ENCODE measurements around the gene STK38.

Gene STK38

DNA sequence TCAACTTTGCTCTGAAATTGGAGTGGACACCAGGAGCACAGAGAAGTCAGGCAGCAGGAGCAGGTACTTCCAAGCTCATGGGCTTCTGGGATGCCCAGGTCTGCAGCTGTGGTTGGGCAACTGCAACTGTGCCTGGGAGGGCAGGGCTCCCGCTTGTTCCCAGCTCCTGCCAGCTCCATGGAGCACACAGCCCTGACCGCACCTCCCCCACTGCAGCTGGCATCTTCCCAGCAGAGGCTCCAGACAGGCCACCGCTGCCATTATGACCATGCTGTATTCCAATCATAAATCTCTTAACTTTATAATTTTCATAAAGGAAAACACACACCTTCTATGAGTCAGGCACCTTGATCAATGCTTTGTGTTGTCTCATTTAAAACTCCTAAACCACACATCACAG lies 36.9 kb downstream of the STK38 start:
- Histone ChIP-seq H3K4me2 (no peak overlapping the region), H3K4me3 (no peak overlapping the region), H3K4me1 (no peaks in the 10 kb centered on the region), H4K20me1 (peaks cover 42% of the 10 kb centered on the region), H3K9me3 (no peaks in the 10 kb centered on the region; the same call in 1 of the 2 replicates), H3K27ac (no peak overlapping the region), H3K9ac (no peak overlapping the region), H3K36me3 (peaks cover 100% of the 10 kb centered on the region), H3K27me3 (no peaks in the 10 kb centered on the region)
- TF ChIP-seq Cebpa-rat (IDR thresholded peaks at IDR 0.05) = no peak

- no peak overlapping the region for H3K9ac ChIP-seq
- H3K36me3 ChIP-seq = peaks cover 100% of the 10 kb centered on the region
- TF ChIP-seq Cebpa-rat (IDR thresholded peaks at IDR 0.05) = no peak
Measured at GRCh38 chr6:36508532-36508931, 38.7 kb downstream of the STK38 start.

DNA sequence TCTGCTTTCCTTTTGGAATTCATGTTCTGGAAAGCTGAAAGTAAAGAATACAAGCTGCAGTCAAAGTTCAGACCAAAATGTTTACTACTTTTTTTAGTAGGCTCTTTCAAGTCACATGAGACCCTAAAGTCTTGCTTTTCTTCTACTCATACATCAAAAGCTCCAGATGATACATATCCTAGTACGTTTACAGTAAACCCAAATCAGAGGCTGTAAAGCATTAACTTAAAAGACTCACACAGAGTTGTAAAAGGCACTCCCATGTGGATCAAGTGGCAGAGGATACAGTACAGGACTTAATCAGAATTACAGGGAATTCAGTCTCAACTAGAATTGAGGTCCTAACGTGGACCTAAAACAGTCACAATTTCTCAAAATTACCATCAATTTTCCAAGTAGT lies 40.7 kb downstream of the STK38 start:
- no peaks in the 10 kb centered on the region for H3K27me3 ChIP-seq
- H3K36me3 ChIP-seq = peaks cover 99% of the 10 kb centered on the region
- no peak overlapping the region for H3K4me3 ChIP-seq
- no peak overlapping the region for H3K27ac ChIP-seq
- no peak overlapping the region for H3K4me2 ChIP-seq
- H4K20me1 ChIP-seq = peaks cover 63% of the 10 kb centered on the region
- no peak overlapping the region for H3K9ac ChIP-seq
- TF ChIP-seq Cebpa-rat (IDR thresholded peaks at IDR 0.05) = no peak
- no peaks in the 10 kb centered on the region; the same call in 1 of the 2 replicates for H3K9me3 ChIP-seq
- H3K4me1 ChIP-seq = no peaks in the 10 kb centered on the region

More at GRCh38 chr6:36508532-36508931, 38.7 kb downstream of the STK38 start:
- Histone ChIP-seq H4K20me1 (peaks cover 45% of the 10 kb centered on the region), H3K27me3 (no peaks in the 10 kb centered on the region), H3K4me1 (no peaks in the 10 kb centered on the region), H3K4me2 (no peak overlapping the region), H3K4me3 (no peak overlapping the region), H3K9me3 (no peaks in the 10 kb centered on the region; the same call in 1 of the 2 replicates), H3K27ac (no peak overlapping the region)

DNA sequence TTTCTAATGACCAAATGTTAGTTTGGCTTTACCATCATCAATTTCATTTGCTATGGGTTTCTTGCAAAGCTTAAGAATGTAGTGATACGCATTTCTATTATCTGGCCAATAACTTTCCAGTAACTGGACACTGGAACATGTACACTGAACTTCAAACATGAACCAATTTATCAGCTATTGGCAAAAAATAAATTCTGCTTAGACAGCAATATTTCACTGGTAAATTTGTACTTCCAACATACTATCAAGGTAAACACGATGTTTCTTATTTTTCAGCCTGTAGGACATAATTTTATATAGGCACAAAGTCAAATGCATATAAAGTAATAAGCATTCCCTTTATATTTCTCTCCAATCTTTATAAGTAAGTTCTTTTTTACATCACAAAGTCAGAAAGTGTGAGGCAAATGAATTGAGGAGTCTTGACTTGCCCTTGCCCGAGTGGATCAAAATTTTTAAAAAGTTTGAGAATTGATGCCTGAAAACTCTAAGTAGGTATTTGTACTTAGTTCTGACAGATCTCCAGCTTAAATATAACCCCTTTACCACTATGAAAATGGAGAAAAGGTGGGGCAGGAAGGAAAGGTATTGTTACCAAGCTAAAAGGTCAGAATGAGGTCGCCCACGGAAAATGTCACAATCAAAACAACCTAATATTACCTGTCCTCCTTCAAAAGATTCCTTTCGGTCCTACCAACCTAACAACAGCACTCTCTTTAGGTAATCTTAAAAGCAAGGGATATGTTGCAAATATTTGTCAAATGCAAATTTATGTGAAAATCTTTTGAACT lies 41.3 kb downstream of the STK38 start:
- Histone ChIP-seq H3K4me3 (no peak overlapping the region), H3K9ac (no peak overlapping the region), H3K27me3 (no peaks in the 10 kb centered on the region), H3K9me3 (no peaks in the 10 kb centered on the region; the same call in 1 of the 2 replicates), H3K4me1 (no peaks in the 10 kb centered on the region), H4K20me1 (peaks cover 69% of the 10 kb centered on the region), H3K36me3 (peaks cover 99% of the 10 kb centered on the region), H3K27ac (no peak overlapping the region), H3K4me2 (no peak overlapping the region)
- TF ChIP-seq Cebpa-rat (IDR thresholded peaks at IDR 0.05) = no peak

DNA sequence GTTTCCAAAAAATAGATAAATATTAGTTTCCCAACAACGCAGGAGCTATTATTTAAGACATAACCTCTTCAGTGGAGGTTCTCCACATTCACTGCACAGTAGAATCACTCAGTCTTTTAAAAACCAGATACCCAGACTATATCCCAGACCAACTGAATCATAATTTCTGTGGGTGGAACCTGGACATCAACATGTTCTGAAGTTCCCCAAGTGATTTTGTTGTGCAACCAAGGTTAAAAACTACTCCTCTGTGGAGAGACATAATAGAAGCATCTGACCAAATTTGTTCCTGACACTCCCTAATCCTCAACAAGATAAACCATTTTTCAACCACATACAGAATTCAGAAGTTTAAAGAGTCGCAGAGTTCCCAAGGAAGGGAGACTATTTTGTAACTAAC lies 42.3 kb downstream of the STK38 start:
- Histone ChIP-seq H3K4me3 (no peak overlapping the region), H3K27me3 (no peaks in the 10 kb centered on the region), H3K9ac (no peak overlapping the region), H3K4me2 (no peak overlapping the region), H3K27ac (no peak overlapping the region), H3K4me1 (no peaks in the 10 kb centered on the region), H3K36me3 (peaks cover 99% of the 10 kb centered on the region), H4K20me1 (peaks cover 68% of the 10 kb centered on the region), H3K9me3 (no peaks in the 10 kb centered on the region)
- no peak for TF ChIP-seq Cebpa-rat (IDR thresholded peaks at IDR 0.05)

GRCh38 chr6:36504181-36504580 lies 43.1 kb downstream of the STK38 start:
- peaks cover 99% of the 10 kb centered on the region for H3K36me3 ChIP-seq
- no peaks in the 10 kb centered on the region for H3K4me1 ChIP-seq
- H3K4me3 ChIP-seq = no peak overlapping the region
- H3K9ac ChIP-seq = no peak overlapping the region
- no peak for TF ChIP-seq Cebpa-rat (IDR thresholded peaks at IDR 0.05)
- H3K27me3 ChIP-seq = no peaks in the 10 kb centered on the region
- H4K20me1 ChIP-seq = peaks cover 69% of the 10 kb centered on the region
- H3K4me2 ChIP-seq = no peak overlapping the region
- H3K27ac ChIP-seq = no peak overlapping the region
- H3K9me3 ChIP-seq = no peaks in the 10 kb centered on the region

DNA sequence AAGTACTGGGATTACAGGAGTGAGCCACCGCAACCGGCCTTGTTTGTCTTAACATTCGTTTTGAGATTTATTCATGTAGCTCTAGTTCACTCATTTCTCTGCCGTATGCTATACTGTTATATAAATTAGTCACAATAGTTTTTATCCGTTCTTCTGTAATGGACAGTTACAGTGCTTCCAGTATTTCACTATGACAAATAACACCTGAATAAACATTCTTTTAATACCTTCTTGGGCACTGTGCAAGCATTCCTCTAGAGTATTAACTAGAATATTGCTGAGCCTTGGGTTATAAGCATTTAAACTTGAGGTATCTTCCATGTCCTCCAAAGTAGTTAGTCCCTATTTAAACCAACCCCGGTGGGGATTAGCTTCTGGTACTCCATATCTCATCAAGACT lies 45.6 kb downstream of the STK38 start:
- Histone ChIP-seq H3K4me2 (no peak overlapping the region), H3K27ac (no peak overlapping the region), H3K36me3 (peaks cover 99% of the 10 kb centered on the region), H3K9ac (no peak overlapping the region), H3K4me1 (no peaks in the 10 kb centered on the region), H3K4me3 (no peak overlapping the region), H4K20me1 (peaks cover 78% of the 10 kb centered on the region), H3K27me3 (no peaks in the 10 kb centered on the region), H3K9me3 (no peaks in the 10 kb centered on the region)
- TF ChIP-seq Cebpa-rat (IDR thresholded peaks at IDR 0.05) = no peak

- Histone ChIP-seq H4K20me1 (peaks cover 84% of the 10 kb centered on the region), H3K4me3 (no peak overlapping the region), H3K9me3 (no peaks in the 10 kb centered on the region), H3K9ac (no peak overlapping the region), H3K27ac (no peak overlapping the region), H3K36me3 (peaks cover 99% of the 10 kb centered on the region), H3K27me3 (no peaks in the 10 kb centered on the region), H3K4me1 (no peaks in the 10 kb centered on the region), H3K4me2 (no peak overlapping the region)
- no peak for TF ChIP-seq Cebpa-rat (IDR thresholded peaks at IDR 0.05)
Measured at GRCh38 chr6:36499918-36500317, 47.4 kb downstream of the STK38 start.

- H3K4me3 ChIP-seq = no peak overlapping the region
- H3K36me3 ChIP-seq = peaks cover 100% of the 10 kb centered on the region
- no peak overlapping the region for H3K27ac ChIP-seq
- no peak overlapping the region for H3K9ac ChIP-seq
- H3K27me3 ChIP-seq = no peaks in the 10 kb centered on the region
- no peak for TF ChIP-seq Cebpa-rat (IDR thresholded peaks at IDR 0.05)
- H3K4me2 ChIP-seq = no peak overlapping the region
- H3K4me1 ChIP-seq = no peaks in the 10 kb centered on the region
- H3K9me3 ChIP-seq = no peaks in the 10 kb centered on the region
- H4K20me1 ChIP-seq = peaks cover 92% of the 10 kb centered on the region
Measured at GRCh38 chr6:36495086-36495485, 52.2 kb downstream of the STK38 start.

- no peaks in the 10 kb centered on the region for H3K27me3 ChIP-seq
- no peak for TF ChIP-seq Cebpa-rat (IDR thresholded peaks at IDR 0.05)
- peaks cover 100% of the 10 kb centered on the region for H3K36me3 ChIP-seq
- H3K27ac ChIP-seq = no peak overlapping the region
- no peak overlapping the region for H3K4me2 ChIP-seq
- H4K20me1 ChIP-seq = peaks cover 92% of the 10 kb centered on the region
- H3K4me3 ChIP-seq = no peak overlapping the region
- H3K4me1 ChIP-seq = no peaks in the 10 kb centered on the region
- H3K9ac ChIP-seq = no peak overlapping the region
- H3K9me3 ChIP-seq = no peaks in the 10 kb centered on the region
Measured at GRCh38 chr6:36493859-36494258, 53.4 kb downstream of the STK38 start.

Measured in BLaER1 (cell line).